Astrocyte of the spinal cord (primary cell): ENCODE data around the gene KIAA1958.

ENCODE experiments used
- DNase-seq: peaks from one replicate; pipeline ENCODE4 v3.0.0; 2011; ENCODE audit warnings: low read depth, low spot score
- H3K4me3 ChIP-seq: 2 replicates; pipeline ENCODE4 v1.5.1; 2011; ENCODE audit warnings: low read depth, mild to moderate bottlenecking, low read length, moderate library complexity
- in situ Hi-C: cut with HindIII; loops from 2 replicates; pipeline ENCODE4 v1.10.0; 2017; ENCODE audit warnings: low sequenced_read_pairs
- TF ChIP-seq, protein P1 (sequence below): IDR thresholded peaks from 2 replicates; pipeline ENCODE4 v1.5.1; 2012; ENCODE audit warnings: low read depth, mild to moderate bottlenecking, low read length, inconsistent platforms

KIAA1958 gene

DNA sequence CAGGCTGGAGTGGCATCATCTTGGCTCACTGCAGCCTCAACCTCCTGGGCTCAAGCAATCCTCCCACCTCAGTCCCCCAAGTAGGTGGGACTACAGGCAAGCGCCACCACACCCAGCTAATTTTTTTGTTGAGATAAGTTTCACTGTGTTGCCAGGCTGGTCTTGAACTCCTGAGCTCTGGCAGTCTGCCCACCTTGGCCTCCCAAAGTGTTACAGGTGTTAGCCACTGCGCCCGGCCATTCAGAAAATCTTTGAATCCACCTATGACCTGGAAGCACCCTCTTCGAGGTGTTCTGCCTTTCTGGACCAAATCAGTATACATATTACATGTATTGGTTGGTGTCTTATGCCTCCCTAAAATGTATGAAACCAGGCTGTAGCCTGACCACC is 61.4 kb downstream of the KIAA1958 start:
- H3K4me3 ChIP-seq, result no peak overlapping the region
- no peak for DNase-seq
- in situ Hi-C loops, result no loop called here
- TF ChIP-seq, protein P1, sequence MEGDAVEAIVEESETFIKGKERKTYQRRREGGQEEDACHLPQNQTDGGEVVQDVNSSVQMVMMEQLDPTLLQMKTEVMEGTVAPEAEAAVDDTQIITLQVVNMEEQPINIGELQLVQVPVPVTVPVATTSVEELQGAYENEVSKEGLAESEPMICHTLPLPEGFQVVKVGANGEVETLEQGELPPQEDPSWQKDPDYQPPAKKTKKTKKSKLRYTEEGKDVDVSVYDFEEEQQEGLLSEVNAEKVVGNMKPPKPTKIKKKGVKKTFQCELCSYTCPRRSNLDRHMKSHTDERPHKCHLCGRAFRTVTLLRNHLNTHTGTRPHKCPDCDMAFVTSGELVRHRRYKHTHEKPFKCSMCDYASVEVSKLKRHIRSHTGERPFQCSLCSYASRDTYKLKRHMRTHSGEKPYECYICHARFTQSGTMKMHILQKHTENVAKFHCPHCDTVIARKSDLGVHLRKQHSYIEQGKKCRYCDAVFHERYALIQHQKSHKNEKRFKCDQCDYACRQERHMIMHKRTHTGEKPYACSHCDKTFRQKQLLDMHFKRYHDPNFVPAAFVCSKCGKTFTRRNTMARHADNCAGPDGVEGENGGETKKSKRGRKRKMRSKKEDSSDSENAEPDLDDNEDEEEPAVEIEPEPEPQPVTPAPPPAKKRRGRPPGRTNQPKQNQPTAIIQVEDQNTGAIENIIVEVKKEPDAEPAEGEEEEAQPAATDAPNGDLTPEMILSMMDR, result no peak

DNA sequence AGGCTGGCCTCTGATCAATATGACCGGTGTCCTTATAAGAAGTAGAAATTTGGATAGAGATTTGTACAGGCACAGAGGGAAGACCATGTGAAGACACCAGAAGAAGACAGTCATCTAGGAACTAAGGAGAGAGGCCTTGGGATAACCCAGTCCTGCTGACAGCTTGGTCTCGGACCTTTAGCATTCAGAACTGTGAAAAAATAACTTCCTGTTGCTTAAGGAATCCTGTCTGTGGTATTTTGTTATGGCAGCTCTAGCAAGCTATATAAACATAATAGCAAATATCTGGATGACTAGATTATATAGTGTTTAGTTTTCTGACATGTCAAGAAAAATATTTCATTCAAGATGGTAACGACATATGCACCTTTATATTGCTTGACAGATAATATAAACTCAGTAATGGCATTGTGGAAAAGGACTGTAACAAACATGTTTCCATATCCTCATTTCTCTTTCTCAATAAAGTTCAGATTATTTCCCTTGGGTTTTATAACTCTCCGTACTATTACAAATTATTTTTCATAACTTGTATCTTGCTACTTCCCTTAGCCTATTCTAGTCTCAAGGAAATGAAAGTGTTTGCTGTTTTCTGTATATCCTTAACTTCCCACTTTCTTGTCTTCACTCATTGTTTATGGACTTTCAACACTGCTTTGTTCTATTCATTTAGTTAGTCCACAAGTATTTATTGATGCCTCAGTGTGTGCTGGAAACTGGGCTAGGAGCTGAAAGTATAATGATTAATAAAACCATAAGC is 62.4 kb downstream of the KIAA1958 start:
- no peak for DNase-seq
- in situ Hi-C loops, result no loop called here

DNA sequence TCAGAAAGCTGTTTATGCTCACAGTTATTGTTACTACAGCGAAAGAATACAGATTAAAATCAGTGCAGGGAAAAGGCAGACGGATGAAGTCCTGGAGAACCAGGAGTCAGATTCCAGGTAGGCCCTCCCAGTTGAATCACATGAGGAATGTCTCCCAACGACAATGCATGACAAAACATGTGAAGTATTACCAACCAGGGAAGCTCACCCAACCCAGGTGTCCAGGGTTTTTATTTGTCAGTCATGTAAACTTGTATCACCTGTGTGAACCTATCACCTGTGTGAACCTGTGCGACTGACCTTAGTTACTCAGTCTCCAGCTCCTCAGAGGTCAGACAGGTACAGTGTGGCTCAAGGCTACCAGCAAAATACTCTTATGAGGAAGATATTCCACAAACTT is 63.9 kb downstream of the KIAA1958 start:
- in situ Hi-C loops, result no loop called here
- TF ChIP-seq, protein P1, result no peak
- H3K4me3 ChIP-seq, result no peak overlapping the region
- no peak for DNase-seq

More for the DNA sequence above, 62.4 kb downstream of the KIAA1958 start:
- no peak overlapping the region for H3K4me3 ChIP-seq
- TF ChIP-seq, protein P1, result no peak

DNA sequence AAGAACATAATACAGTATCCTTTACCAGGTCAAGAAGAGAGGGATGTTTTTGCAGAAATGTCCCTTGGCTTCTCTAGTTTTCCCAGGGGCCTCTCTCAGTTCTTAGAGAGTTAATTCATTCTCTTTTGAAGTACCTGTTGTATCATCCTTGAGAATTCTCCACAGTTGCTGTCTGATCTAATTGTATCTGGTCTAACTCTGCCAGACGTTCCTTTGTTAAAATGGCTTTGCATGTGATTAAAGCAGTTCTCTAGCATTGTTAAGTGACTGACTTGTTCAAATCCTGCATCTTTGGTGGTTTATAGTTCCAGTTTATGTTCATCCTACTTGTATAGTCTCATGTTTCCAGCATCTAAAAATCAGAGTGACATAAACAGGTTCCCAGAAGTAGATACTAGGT is 65.0 kb downstream of the KIAA1958 start:
- in situ Hi-C loops, result no loop called here
- DNase-seq, result no peak
- TF ChIP-seq, protein P1, result no peak
- no peak overlapping the region for H3K4me3 ChIP-seq

DNA sequence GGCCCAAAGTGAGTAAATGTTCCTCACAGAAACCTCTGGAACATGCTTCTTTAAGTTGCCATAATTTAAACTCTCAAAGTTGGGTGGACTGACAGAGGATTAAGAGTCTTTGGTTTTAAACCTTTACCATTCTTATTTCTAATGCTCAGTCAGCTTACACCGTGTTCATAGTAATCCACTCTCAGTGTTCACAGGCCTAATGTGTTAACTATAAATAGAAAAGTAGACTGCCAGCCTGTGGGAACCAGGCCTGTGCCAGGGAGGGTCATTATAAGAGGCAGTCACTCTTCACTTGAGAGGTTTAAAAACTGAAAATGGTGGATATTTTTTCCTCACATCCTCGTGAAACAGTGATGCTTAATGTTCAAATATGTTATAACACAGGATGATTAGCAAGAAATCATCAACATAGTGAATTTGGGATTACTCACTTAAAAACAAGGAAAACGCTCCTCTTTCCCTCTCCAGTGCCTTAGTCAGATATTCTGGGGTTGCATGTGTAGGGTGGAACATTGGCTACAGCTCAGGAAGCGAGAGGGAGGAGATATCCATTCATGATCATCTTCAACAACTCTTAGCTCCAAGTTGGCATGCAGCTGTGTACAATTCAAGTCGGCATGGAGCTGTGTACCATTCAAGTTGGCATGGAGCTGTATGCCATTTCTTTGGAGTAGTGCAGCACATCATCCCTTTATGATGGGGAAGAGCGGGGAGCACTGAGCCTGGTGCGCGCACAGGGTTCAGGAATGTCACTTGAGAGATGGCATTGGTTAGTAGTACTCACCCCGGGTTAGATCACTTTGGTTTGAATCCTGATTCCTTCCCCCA is 65.8 kb downstream of the KIAA1958 start:
- H3K4me3 ChIP-seq, result no peak overlapping the region
- no peak for DNase-seq
- TF ChIP-seq, protein P1, result no peak
- in situ Hi-C loops, result no loop called here

DNA sequence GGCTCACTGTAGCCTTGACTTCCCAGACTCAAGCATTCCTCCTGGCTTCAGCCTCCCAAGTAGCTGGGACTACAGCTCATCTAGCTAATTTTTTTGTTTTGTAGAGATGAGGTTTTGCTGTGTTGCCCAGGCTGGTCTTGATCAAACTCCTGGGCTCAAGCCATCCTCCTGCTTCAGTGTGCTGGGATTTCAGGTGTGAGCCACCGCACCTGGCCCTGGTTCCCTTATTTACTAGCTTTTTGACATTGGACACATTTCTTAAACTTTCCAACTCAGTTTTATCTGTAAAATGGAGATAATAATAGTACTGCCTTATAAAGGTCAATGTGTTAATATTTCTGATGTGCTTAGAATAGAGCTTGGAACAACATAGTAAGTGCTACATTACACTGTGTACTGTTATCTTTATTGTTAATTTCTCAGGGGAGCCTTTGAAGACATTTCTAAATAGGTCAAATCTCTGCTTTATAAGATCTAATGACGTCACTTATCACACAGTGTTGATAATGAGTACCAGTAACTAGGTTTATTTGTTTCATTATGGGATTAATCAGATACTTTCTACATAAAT is 66.7 kb downstream of the KIAA1958 start:
- DNase-seq, result no peak
- in situ Hi-C loops, result no loop called here
- TF ChIP-seq, protein P1, result no peak
- H3K4me3 ChIP-seq, result no peak overlapping the region
